Activated naive CD8-positive, alpha-beta T cell treated with anti-CD3 and anti-CD28 coated beads for 36 hours (primary cell): Measurements from ENCODE around the gene FKBP7. TPM values are rescaled to one million over a fixed set of nuclear protein-coding genes. Genes with fewer than 3 reads are reported as not detected.

Experiments
- DNase-seq: peaks from one replicate; pipeline ENCODE4 v3.0.0; 2021
- H3K27ac Mint-ChIP-seq: one replicate; pipeline ENCODE4 v1.8.0; 2022; ENCODE audit warnings: mild to moderate bottlenecking, moderate library complexity, mixed read lengths
- H3K27me3 Mint-ChIP-seq: one replicate; pipeline ENCODE4 v1.8.0; 2022; ENCODE audit warnings: mild to moderate bottlenecking, mixed read lengths
- H3K36me3 Mint-ChIP-seq: one replicate; pipeline ENCODE4 v1.8.0; 2021; ENCODE audit warnings: mild to moderate bottlenecking, mixed read lengths
- H3K4me1 Mint-ChIP-seq: one replicate; pipeline ENCODE4 v1.8.0; 2021; ENCODE audit warnings: mixed read lengths
- H3K4me3 Mint-ChIP-seq: one replicate; pipeline ENCODE4 v1.8.0; 2022; ENCODE audit warnings: mild to moderate bottlenecking, moderate library complexity, mixed read lengths
- H3K9me3 Mint-ChIP-seq: one replicate; pipeline ENCODE4 v1.8.0; 2022; ENCODE audit warnings: mixed read lengths
- total RNA-seq, 2 experiments: library from RNA; stranded (reverse); gene quantifications; one replicate each; pipeline ENCODE4 v1.2.3, GENCODE V29; 2021

FKBP7 gene
- total RNA-seq, 2 experiments from 2014 or later = 3.8 to 4.7 TPM

- Mint-ChIP-seq H3K27ac (no peak overlapping the region), H3K4me1 (peaks cover 2% of the 10 kb centered on the region), H3K4me3 (no peak overlapping the region), H3K9me3 (no peaks in the 10 kb centered on the region), H3K27me3 (no peaks in the 10 kb centered on the region), H3K36me3 (peaks cover 7% of the 10 kb centered on the region)
- DNase-seq = no peak
Measured at GRCh38 chr2:178506524-178506923, 28.1 kb upstream of the FKBP7 start.

DNA sequence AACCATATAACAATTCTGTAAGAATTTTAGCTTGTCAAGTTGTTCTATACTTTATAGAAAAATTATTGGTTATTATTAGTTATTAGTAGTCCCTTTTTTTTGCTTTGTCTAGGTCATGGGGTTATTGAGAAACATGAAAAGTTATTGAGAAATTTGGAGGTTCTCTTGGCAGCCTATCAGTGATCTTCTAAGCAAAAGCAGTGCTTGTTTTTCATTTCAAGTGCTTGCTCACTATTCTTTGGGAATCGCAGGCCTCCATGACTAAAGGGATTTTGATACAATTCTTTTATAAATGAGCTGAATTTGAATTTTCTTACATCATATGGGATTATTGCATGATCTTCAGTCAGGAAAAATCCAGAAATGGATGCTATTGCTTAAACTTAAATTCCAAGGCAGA lies 27.7 kb upstream of the FKBP7 start:
- Mint-ChIP-seq H3K4me3 (no peak overlapping the region), H3K36me3 (peaks cover 7% of the 10 kb centered on the region), H3K27ac (no peak overlapping the region), H3K9me3 (no peaks in the 10 kb centered on the region), H3K27me3 (no peaks in the 10 kb centered on the region), H3K4me1 (peaks cover 2% of the 10 kb centered on the region)
- no peak for DNase-seq

- DNase-seq = no peak
- no peak overlapping the region for H3K4me3 Mint-ChIP-seq
Measured at GRCh38 chr2:178502751-178503150, 24.4 kb upstream of the FKBP7 start.

GRCh38 chr2:178499640-178500039 lies 21.2 kb upstream of the FKBP7 start:
- Mint-ChIP-seq H3K27ac (no peak overlapping the region), H3K9me3 (no peaks in the 10 kb centered on the region), H3K36me3 (peaks cover 24% of the 10 kb centered on the region), H3K4me1 (no peaks in the 10 kb centered on the region), H3K27me3 (no peaks in the 10 kb centered on the region), H3K4me3 (no peak overlapping the region)
- no peak for DNase-seq

More at GRCh38 chr2:178502751-178503150, 24.4 kb upstream of the FKBP7 start:
- no peak overlapping the region for H3K27ac Mint-ChIP-seq
- peaks cover 13% of the 10 kb centered on the region for H3K36me3 Mint-ChIP-seq
- H3K27me3 Mint-ChIP-seq = no peaks in the 10 kb centered on the region
- no peaks in the 10 kb centered on the region for H3K9me3 Mint-ChIP-seq
- H3K4me1 Mint-ChIP-seq = peaks cover under 1% of the 10 kb centered on the region

DNA sequence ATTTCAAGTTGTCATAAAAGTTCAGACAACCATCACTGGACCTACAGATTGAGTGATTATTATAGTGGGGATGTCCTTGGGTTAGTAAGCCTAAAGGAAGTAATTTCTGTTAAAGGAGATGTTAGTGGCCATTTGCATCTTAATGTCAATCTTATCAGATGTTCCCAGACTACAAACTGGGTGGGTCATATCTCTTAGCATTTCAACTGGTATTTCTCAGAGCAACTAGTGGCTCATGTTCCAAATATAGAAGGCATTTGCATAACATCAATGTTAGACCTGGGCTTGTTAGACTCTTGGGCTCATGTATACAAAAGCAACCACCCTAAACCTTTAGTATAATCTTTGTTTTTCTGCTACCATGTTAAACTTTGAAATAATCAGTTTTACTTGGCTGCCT lies 19.7 kb upstream of the FKBP7 start:
- H3K4me3 Mint-ChIP-seq = no peak overlapping the region
- no peak overlapping the region for H3K27ac Mint-ChIP-seq
- peaks cover 32% of the 10 kb centered on the region for H3K36me3 Mint-ChIP-seq
- no peaks in the 10 kb centered on the region for H3K4me1 Mint-ChIP-seq
- DNase-seq = no peak
- H3K9me3 Mint-ChIP-seq = no peaks in the 10 kb centered on the region
- no peaks in the 10 kb centered on the region for H3K27me3 Mint-ChIP-seq

DNA sequence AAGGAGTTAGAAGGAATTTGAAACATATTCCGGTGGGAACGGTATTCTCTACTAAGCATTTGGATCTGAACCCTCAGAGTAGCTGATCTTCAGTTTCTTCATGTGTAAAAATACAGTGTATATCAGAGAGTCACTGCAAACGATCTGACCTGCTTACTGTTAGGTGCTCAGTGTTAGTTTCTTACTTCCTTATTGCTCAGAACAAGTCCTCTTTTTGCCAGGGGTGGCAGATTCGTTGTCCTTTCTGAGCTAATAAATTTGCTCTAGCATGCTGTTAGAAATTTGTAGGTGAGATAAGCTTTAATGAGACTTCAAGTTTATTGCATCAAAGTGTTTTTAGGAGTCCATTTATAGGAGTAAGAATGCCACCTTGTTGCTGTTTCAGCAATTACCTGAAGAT lies 17.6 kb upstream of the FKBP7 start:
- no peaks in the 10 kb centered on the region for H3K9me3 Mint-ChIP-seq
- H3K4me1 Mint-ChIP-seq = peaks cover 1% of the 10 kb centered on the region
- no peak for DNase-seq
- peaks cover 32% of the 10 kb centered on the region for H3K36me3 Mint-ChIP-seq
- H3K27ac Mint-ChIP-seq = no peak overlapping the region
- H3K4me3 Mint-ChIP-seq = no peak overlapping the region
- no peaks in the 10 kb centered on the region for H3K27me3 Mint-ChIP-seq

DNA sequence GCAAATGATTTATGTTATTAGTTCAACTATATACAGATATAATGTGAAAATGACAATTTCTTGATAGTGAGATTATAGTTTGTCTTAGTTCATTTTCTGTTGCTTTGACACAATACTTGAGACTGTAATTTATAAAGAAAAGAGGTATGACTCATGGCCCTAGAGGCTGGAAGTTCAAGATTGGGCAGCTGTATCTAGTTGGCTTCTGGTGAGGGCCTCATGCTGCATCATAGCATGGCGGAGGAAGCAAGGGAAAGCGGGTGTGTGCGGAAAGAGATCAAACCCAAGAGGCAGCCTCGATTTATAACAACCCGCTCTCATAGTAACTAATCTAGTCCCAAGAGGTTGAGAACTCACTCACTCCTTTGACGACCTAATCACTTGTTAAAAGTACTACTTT lies 13.2 kb upstream of the FKBP7 start:
- peaks cover 38% of the 10 kb centered on the region for H3K36me3 Mint-ChIP-seq
- peaks cover 10% of the 10 kb centered on the region for H3K4me1 Mint-ChIP-seq
- DNase-seq = no peak
- no peak overlapping the region for H3K4me3 Mint-ChIP-seq
- no peaks in the 10 kb centered on the region for H3K9me3 Mint-ChIP-seq
- no peaks in the 10 kb centered on the region for H3K27me3 Mint-ChIP-seq
- H3K27ac Mint-ChIP-seq = no peak overlapping the region

GRCh38 chr2:178485356-178485755 lies 7.0 kb upstream of the FKBP7 start:
- no peaks in the 10 kb centered on the region for H3K9me3 Mint-ChIP-seq
- peaks cover 22% of the 10 kb centered on the region for H3K36me3 Mint-ChIP-seq
- H3K4me3 Mint-ChIP-seq = no peak overlapping the region
- no peak overlapping the region for H3K27ac Mint-ChIP-seq
- H3K4me1 Mint-ChIP-seq = peaks cover 37% of the 10 kb centered on the region
- no peak for DNase-seq
- H3K27me3 Mint-ChIP-seq = no peaks in the 10 kb centered on the region

- H3K4me1 Mint-ChIP-seq = peaks cover 38% of the 10 kb centered on the region
- no peaks in the 10 kb centered on the region for H3K27me3 Mint-ChIP-seq
- no peak overlapping the region for H3K27ac Mint-ChIP-seq
- peaks cover 17% of the 10 kb centered on the region for H3K36me3 Mint-ChIP-seq
- H3K9me3 Mint-ChIP-seq = no peaks in the 10 kb centered on the region
- DNase-seq = no peak
- H3K4me3 Mint-ChIP-seq = no peak overlapping the region
Measured at GRCh38 chr2:178484245-178485041, 6.0 kb upstream of the FKBP7 start.

DNA sequence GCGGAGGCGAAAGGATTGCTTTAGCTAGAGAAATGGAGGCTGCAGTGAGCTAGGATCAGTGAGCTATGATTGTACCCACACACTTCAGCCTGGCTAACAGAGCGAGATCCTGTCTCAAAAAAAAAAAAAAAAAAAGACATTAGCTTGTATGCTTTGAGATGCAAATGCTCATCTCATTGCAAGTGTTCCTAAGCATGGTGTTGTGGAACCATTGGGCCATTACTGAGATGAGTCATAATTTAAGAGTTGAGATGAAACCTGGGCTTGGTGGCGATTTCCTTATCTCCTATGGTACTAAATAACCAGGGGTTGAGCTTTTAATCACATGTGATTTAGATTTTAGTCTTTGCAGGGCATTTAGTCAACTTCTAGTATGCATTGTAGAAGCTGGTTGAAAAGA lies 4.0 kb upstream of the FKBP7 start:
- H3K4me3 Mint-ChIP-seq = peak overlapping the region; percentile 87
- no peaks in the 10 kb centered on the region for H3K9me3 Mint-ChIP-seq
- H3K4me1 Mint-ChIP-seq = peaks cover 40% of the 10 kb centered on the region
- no peak for DNase-seq
- peaks cover 15% of the 10 kb centered on the region for H3K36me3 Mint-ChIP-seq
- no peaks in the 10 kb centered on the region for H3K27me3 Mint-ChIP-seq
- no peak overlapping the region for H3K27ac Mint-ChIP-seq

- Mint-ChIP-seq H3K4me1 (peaks cover 43% of the 10 kb centered on the region), H3K27me3 (no peaks in the 10 kb centered on the region), H3K36me3 (peaks cover 7% of the 10 kb centered on the region), H3K9me3 (no peaks in the 10 kb centered on the region), H3K4me3 (peak within 1 kb of the TSS; percentile 96), H3K27ac (peak within 1 kb of the TSS; percentile 97)
- peak; percentile 82 for DNase-seq
Measured at GRCh38 chr2:178480227-178481181, 2.1 kb upstream of the FKBP7 start, which contains the start of gene PLEKHA3. TSS of gene PLEKHA3 (plus strand) at chr2:178480457. CDS start at chr2:178480870, 413 bp downstream.

DNA sequence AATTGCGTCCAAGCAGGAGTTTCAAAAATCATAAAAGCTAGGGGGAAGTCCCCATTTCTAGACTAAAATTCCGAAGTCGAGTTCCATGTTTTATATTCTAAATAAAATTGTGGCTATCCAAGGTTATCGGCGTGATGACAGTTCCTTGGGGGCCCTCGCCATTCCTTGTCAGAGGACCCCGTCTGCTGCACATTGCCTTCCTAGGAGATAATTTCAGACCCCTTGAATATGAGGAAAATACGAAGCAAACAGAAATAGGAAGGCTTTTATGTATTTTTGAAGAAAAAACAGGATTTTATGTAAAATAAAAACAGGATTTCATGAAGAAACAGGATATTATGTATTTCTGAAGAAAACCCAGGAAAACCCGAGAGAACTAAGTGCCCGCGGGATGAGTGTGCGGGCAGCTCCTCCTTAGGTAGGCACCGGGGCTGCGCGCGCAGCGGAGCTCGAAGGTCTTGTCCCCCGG lies 1.4 kb upstream of the FKBP7 start:
- peak overlapping the region; percentile 75 for H3K27ac Mint-ChIP-seq
- no peak for DNase-seq
- peaks cover 6% of the 10 kb centered on the region for H3K36me3 Mint-ChIP-seq
- H3K4me3 Mint-ChIP-seq = peak overlapping the region; percentile 96
- H3K9me3 Mint-ChIP-seq = no peaks in the 10 kb centered on the region
- H3K4me1 Mint-ChIP-seq = peaks cover 42% of the 10 kb centered on the region
- no peaks in the 10 kb centered on the region for H3K27me3 Mint-ChIP-seq

DNA sequence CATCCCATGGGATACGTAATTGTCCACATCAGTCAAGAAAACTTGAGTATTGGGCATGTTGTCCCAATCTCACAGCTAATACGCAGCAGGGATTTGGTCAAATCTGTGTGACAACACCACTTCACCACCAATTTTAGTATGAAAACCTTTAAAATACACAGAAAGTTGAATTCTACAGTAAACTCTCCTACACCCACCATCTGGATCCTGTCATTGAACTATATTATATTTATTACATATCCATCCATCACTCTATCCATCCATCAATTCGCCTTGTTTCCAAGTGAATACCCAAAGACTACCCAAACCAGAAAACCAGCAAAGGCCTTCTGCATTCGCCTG lies 846 bp upstream of the FKBP7 start:
- Mint-ChIP-seq H3K9me3 (no peaks in the 10 kb centered on the region), H3K36me3 (peaks cover 5% of the 10 kb centered on the region), H3K27me3 (no peaks in the 10 kb centered on the region), H3K27ac (peak overlapping the region; percentile 97), H3K4me3 (peak overlapping the region; percentile 96), H3K4me1 (peaks cover 37% of the 10 kb centered on the region)
- DNase-seq = no peak

GRCh38 chr2:178478130-178478438 lies 316 bp downstream of the FKBP7 start:
- H3K36me3 Mint-ChIP-seq = peaks cover 5% of the 10 kb centered on the region
- no peaks in the 10 kb centered on the region for H3K9me3 Mint-ChIP-seq

GRCh38 chr2:178477443-178478129 lies 814 bp downstream of the FKBP7 start:
- Mint-ChIP-seq H3K9me3 (no peaks in the 10 kb centered on the region), H3K4me1 (peaks cover 33% of the 10 kb centered on the region), H3K27ac (no peak overlapping the region), H3K36me3 (peaks cover 4% of the 10 kb centered on the region), H3K4me3 (peak overlapping the region; percentile 96), H3K27me3 (no peaks in the 10 kb centered on the region)
- DNase-seq = no peak

More at GRCh38 chr2:178478130-178478438, 316 bp downstream of the FKBP7 start:
- H3K27me3 Mint-ChIP-seq = no peaks in the 10 kb centered on the region
- H3K4me1 Mint-ChIP-seq = peaks cover 37% of the 10 kb centered on the region
- no peak for DNase-seq
- peak overlapping the region; percentile 97 for H3K27ac Mint-ChIP-seq
- peak overlapping the region; percentile 96 for H3K4me3 Mint-ChIP-seq
